Activated gamma-delta T cell treated with Interleukin-2 at 50 U/mL for 16 hours (primary cell): ENCODE data around the gene OSBPL6.

Experiments used
- DNase-seq: peaks from one replicate; pipeline ENCODE4 v3.0.0-alpha.2; 2020

The OSBPL6 gene

DNA sequence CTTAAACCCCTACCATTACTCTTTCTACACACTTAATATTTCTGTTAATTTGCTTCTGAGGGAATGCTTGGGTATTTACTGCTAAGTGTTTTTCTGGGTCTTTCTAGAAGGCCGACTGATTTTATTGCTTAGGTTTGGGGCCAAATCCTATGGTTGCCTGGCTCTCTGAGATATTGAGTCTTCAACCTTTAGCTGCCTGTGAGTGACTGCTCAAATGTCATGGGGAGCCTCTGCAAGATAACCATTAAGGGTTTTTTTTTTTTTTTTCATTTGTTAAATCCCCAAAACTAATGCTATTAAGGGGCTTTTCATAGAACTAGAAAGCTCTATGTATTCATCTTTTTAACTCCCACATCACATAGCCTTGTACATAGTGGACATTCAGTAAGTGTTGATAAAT lies 5.0 kb downstream of the OSBPL6 start:
- no peak for DNase-seq

DNA sequence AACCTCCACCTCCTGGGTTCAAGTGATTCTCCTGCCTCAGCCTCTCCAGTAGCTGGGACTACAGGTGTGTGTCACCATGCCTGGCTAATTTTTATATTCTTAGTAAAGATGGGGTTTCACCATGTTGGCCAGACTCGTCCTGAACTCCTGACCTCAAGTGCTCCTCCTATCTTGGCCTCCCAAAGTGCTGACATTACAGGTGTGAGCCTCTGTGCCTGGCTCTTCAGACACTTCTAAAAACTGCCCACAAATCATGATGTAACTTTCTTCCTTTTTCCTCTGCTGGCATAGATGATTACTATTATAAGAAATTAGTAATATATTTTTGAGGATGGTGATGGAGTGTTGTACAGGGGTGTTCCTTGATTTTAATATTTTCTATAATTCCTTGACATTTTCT lies 6.0 kb downstream of the OSBPL6 start:
- DNase-seq: no peak

DNA sequence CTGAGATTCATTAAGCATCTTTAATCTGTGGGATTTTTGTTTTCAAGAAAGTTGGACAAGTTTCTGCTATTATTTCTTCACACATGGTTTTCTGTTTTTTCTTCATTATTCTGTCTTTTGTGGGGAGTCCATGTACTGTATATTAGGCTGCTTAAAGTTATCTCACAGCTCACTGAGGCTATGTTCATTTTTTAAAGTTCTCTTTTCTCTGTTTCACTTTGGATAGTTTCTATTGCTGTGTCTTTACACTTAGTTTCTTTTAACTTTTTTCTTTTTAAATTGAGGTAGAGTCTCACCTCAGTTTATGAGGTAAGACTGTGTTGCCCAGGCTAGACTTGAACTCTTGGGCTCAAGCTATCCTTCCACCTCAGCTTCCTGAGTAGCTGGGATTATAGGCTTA lies 8.6 kb downstream of the OSBPL6 start:
- no peak for DNase-seq

DNA sequence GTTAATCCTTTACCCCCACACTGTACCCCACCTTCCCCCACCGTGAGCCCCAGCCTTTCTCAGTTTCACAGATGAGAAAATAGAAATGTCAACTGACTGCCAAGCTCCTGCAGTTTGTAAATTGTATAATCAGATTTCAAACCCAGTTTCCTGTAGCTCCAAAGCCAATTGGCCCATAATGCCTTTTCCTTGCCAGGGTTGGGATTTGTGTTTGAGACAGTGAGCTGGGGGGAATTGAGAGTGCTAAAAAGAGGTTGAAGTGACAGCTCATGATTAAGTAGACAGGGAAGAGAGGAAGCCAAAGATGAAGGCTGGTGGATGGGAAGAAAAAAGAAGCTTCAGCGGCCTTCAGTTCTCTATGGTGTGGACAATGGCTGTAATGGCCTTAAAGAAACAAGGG lies 10.7 kb downstream of the OSBPL6 start:
- DNase-seq: no peak

DNA sequence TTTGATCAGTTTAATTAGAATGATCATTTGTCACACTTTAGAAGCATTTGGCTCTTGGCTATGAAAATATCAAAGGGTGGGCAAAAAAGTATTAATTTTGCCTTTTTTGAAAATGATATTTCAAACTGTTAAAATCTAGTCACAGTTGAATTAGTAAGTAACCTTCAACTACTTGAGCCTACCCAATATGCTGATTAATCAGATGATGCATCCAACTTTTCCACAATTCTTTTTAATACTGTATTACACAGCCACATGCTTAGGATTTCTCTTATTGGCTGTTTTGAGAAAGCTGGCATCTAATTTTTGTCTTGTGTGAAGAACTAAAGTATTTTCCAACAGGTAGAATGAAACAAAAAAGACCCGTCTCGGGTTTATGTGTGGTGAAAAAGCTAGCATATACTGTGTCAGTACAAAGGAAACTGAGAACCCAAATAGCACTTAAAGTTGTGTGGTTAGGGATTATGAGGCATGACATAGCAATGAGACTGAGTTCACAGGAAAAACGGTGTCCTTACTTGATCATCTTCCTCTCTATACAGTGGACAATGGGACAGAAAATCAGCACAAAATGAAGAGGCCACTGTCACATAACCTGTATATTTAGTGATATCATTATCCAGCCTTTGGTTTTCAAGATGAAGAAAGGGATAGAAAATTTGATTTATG lies 11.7 kb downstream of the OSBPL6 start:
- DNase-seq: no peak

DNA sequence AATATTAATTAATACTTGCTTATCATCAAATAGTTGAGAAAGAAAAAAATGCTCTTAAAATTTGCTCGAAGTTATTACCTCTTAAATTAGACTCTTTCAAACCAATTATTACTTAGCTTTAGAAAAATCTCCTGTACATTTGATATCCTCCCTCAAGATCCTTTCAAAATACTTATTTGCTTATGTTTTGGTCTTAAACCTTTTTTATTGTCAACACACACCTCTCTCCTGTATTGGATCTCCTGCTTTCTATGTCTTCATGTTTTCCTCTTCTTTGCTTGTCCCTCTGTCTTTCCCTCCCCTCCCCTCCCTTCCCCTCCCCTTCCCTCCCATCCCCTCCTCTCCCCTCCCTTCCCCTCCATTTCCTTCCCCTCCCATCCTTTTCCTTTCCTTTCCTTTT lies 14.0 kb downstream of the OSBPL6 start:
- no peak for DNase-seq

DNA sequence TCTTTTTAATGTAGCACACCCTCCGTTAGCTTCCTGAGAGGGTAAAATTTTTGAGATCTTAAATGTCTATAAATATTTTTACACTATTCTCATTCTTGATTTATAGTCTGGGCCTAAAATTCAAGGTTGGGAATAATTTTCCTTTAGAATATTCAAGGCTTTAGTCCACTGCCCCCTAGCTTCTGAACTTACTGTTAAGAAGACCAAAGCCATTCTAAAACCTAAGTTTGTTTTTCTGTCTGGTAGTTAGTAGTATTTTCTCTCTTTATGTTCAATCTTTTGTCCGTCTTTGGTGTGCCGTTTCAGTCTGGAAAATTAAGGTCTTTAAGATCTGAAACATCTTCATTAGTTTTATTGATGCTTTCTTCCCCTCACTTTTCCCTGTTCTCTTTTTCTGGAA lies 14.5 kb downstream of the OSBPL6 start:
- DNase-seq: no peak

DNA sequence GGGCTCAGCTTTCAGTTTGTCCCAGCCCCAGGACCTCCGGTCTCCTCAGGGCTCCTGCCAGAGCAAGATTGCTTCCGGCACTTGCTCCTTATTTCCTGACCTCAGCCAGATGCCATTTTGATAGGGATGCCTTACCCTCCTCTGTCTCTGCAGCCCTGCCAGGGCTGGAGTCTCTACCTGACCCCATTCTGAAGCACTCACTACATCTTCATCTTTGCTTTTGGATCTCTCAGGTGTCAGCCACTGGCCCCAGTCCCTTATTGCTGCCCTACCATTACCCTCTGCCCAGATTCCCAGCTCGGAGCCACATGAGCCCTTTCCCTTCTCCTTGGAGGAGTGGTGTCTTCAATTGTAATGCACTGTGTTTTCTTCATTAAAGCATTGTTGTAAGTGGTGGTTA lies 17.1 kb downstream of the OSBPL6 start:
- no peak for DNase-seq

DNA sequence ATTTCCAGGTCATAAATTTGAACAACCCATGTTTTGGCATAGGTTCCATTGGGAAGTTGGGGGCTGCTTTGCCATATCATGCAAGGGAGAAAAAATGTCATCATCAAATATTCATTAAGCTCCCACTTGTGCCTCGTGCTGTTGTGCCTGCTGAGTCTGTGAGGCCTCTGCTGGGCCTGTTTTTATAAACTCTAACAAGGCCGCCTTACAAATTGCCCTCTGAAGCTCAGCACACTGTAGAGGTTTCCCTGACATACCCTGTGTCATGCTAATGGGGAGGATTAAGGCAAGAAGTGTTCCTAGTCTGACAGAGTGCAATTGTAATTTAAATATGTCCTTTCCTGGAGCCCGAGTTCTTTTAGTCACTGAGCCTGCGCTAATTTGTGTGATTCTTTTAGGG lies 17.6 kb downstream of the OSBPL6 start:
- no peak for DNase-seq

DNA sequence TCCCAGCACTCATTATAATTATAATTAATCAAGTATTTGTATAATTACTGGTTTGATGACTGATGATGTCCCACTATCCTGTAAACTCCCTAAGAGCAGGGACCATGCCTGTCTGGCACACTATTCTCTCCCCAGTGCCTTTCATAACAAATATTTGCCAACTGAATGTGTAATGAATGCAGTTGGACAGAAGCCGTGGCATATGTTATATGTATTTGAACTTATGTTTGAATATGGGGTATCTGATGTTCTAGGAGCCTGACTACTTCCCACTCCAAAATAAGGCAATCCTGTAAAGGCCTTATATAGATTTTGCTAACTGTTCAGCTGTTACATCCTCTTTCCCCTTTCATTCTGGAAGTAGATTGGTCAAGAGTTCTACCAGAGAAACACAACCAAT lies 19.7 kb downstream of the OSBPL6 start:
- DNase-seq: no peak

DNA sequence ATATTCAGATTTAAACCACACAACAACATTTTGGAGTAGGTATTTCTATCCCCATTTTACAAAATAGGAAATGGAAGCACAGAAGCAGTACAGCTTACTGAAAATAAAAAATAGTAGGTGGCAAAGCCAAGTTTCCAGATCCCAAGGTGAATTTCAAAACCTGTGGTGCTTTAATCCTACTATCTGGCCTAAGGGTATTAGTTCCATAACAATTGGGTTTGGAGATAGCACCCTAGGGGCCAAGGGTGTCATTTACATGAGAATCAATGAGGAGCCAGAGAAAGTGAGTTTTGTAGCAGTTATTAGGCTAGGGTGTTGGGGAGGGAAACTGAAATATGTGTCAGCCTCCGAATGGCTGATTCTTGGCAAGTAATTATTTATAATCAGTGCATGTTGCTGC lies 24.9 kb downstream of the OSBPL6 start:
- no peak for DNase-seq

DNA sequence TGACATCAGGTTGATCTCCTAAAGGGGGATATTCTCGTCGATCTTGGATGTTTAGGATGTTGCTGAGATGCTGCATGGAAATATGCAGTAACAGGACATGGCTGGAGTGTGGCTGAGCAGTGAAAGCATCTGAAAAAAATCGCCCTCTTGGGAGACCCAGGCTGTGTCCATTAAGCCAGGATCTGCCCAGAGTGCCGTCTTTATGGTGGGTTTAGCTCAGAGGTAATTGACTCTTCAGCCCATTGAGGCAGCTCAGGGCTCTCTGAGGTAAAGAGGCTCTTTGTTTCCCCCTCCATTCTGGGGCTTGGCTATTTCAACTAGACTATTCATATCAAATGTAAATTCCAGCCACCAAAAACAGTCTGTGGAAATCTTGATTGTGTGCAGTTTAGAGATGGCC lies 26.5 kb downstream of the OSBPL6 start:
- no peak for DNase-seq

DNA sequence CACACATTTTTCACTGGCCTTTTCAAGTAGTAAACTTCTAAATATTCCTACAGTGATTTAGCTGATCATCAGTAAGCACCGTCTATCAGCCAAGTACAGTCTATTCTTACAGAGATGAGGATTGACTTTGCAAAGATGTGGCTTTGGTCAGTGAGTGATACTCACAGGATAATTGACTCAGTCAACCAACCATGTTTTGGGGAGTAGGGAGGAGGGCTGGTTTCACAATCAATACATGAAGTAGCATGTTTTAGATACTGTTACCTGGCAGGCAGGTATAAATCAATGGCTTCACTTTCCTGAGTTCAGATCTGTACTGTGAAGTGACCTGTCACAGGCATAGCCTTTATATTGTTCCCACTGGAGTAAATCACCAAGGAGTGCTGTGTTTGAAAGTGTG lies 27.2 kb downstream of the OSBPL6 start:
- no peak for DNase-seq

DNA sequence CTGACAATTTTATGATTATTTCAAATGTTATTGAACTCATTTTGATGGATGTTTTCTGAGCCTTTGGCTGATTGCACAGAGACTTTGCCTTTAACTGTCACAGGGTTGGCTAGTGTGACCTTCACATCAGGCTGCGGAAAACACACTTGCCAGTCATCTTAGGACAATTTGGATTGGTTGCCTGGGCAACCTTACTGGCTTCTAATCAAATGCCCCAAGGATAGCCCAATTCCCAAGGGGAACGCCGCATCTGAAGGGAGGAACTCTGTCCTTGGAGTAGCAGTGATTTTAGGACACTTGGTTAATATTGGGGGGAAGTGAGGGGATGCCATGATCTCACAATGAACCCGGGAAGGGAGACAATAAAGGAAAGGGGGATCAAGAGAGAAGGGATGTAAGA lies 29.5 kb downstream of the OSBPL6 start:
- no peak for DNase-seq

DNA sequence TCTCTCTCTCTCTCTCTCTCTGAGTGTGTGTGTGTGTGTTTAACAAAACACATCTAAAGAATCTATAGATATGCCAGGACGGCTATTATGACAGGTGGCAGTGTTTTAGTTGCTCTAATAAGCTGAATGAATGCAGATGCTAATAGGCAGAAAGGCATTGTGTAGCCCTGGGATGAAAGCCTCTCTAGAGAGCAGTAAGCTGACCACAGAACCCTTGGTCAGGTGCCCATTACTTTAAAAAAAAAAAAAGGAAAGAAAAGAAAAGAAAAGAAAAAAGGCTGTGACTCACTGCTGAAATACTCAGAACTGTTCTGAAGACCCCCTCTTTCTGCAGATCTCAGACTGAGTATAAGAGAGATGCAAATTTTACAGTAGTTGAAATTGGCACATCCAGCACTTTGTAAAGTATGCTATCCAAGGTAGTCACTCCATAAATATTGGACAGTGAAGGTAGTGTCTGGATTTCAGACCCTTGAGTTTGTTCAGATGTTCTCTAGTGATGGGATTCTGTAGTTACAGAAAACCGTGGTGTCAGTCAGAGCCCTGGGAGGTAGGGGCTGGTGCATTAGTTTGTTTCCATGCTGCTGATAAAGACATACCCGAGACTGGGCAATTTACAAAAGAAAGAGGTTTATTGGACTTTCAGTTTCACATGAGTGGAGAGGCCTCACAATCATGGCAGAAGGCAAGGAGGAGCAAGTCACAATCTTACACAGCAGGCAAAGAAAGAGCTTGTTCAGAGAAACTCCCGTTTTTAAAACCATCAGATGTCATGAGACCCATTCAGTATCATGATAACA lies 30.9 kb downstream of the OSBPL6 start:
- no peak for DNase-seq

DNA sequence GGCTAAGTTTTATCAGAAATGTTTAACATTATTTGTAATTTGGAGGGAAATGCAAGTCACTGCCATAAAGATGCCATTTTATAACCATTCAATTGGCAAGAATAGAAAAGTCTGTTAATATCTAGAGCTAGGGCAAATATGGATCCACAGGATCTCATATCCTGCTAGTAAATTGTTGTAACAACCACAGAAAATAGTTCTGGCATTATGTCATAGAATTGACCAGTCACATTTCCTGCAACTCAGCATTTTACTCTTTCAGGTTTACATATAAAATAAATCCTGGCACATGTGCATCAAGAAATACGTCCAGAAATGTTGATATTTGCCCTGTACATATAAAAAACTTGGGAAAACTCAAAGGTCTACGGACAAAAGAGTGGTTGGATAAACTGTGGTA lies 32.9 kb downstream of the OSBPL6 start:
- no peak for DNase-seq

DNA sequence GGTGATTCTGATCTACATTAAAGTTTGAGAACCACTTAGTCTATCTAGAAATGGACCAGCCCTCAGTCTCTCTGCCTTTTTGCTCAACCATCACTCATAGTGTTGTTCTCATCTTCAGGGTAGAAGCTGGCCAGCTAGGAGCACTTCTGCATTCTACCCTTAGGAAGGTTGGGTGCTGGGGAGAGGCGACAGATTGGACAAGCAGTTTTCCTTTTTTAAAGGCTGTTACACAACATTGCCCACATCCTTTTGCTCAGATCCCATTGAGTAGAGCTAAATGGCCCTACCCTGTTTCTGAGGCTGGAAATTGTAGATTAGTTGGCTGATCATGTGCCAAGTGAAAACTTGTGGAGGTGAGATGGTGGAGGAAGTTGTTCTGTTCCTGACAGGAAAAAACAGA lies 35.6 kb downstream of the OSBPL6 start:
- no peak for DNase-seq

DNA sequence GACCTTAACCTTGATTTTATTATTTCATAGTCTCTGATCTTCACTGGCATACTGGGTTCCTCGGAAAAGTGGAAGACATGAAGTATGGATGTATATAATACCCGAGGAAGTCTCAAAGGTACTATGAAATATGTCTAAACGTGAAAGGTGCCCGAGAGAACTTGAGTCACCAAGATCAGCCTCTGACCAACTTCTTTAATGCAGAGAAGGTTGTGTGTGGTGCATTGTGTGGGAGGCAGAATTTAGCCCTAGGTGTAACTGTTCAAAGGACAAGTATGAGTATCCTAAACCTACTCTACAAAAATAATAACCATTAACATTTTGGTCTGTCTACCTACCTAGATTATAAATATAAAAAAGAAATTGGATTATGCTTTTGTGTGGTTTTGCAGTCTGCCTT lies 36.1 kb downstream of the OSBPL6 start:
- no peak for DNase-seq

DNA sequence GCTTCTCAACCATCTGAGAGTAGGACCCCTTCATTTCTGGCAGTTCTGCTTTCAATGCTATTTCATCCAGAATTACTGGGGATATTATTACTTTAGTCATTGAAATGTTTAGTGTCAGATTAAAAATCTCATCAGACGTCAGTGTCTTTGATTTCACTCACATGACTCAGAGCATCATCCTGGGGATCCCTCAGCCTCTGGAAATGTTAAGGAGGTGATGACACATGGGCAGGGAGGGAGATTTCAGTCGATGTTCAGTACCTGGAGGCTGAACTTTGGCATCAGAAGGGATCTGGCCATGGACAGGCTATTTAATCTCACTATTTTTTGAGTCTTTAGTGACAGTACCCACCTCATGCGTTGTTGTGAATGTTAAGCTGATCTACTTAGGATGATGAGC lies 39.1 kb downstream of the OSBPL6 start:
- DNase-seq: no peak

DNA sequence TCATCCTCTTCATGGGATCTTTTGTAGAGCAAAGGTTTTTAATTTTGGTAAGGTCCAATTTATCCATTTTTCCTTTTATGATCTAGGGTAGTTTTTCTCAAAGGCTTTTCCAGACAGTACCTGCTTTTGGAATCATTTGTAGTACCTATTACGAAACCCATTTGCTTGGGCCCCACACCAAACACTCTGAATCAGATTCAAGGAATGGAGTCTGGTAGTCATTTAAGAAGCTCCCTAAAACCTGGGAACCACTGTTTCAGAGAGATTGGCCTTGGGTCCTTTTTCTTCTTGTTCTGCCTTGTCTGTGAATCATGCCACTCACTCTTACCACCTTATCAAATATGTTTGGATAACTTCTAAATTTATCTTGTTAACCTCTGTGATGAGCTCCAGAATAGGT lies 40.3 kb downstream of the OSBPL6 start:
- no peak for DNase-seq

DNA sequence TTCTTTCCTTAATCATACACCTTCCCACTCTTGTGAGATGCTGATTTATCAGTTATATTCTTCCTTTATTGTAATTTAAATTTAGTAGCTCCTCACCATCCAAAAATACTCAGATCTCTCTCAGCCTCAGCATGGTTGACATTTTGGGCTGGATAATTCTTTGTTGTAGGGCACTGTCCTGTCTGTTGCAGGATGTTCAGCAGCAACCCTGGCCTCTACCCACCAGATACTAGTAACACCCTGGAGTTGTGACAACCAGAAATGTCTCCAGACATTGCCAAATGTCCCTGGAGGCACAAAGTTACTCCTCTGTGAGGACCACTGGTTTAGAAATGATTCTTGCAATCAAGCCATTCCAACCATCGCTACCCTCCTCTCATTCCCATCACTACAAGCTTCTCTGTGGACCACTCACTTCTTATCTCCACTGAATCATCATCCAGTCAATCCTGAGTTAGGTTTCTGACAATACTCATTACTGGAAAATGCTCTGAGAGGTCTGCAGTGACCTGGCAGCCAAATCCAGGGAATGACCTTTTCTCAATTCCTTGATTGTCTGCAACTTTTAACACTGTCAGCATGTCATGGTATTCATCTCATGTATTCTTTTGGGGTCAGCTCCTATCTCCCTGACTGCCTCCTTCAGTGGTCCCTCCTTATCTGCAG lies 43.3 kb downstream of the OSBPL6 start:
- DNase-seq: no peak

DNA sequence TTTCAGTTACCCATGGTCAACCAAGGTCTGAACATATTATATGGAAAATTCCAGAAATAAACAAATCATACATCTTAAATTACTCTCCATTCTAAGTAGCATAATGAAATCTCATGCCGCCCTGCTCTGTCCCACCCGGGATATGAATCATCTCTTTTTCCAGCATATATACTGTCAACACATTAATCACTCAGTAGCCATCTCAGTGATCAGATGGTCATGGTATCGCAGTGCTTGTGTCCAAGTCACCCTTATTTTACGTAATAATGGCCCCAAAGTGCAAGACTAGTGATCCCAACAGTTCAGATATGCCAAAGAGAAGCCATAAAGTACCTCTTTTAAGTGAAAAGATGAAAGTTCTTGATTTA lies 43.8 kb downstream of the OSBPL6 start:
- no peak for DNase-seq

DNA sequence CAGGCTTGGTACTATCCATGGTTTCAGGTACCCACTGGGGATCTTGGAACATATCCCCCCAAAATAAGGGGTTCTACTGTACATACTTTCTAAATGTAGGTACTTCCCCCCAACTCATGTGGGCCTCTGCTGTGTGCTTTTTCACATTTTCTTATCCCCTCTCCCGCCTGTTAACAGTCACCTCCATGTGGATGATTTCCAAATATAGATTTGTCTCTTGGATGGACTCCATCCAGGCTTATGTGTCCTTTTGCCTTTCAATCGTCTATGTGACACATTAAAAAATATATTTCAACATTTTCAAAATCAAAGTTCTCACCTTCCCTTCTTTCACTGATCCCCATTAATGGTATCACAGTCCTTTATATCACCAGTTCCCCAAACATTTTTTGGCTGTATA lies 44.4 kb downstream of the OSBPL6 start:
- DNase-seq: no peak

DNA sequence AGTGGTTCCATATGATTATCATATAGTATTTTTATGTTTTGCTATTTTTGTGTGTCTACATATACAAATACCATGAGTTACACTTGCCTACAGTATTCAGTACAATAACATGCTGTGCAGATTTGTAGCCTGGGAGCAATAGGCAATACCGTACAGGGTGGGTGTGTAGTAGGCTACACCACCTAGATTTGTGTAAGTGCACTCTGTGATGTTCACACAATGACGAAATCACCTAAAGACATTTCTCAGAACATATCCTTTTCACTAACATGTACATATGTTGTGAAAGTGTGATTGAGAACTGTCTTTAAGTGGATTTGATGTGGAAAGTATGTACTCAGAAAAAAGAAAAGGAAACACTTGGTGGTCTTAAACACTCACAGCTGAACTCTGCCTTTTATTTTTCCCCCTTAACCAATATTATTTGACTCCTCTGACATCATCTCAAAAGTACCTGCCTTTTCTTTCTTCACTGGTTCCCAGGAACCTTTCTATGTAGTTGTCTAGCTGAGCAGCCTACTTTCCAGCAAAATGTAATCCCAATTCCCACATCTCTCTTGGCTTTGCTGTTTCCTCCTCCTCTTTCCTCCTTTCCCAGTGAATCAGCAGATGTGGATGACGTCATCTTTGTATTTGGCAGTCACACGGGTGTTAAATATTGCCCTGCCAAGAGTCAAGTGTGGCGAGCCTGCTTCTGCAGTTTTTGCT lies 47.7 kb downstream of the OSBPL6 start:
- no peak for DNase-seq
